ENCODE results near the gene VPS8.

GRCh38 chr3:184884359-184885017 is 72.5 kb downstream of the VPS8 start:
- TF ChIP-seq CTCF (conservative IDR thresholded peaks at IDR 0.05 in 1 of 2, IDR thresholded peaks at IDR 0.05 in 1 of 2; ENCODE audit: low read depth in 1 of 2, low read length in 2 of 2) (no peak), EZH2 (IDR thresholded peaks at IDR 0.05; ENCODE audit: low read length, missing control alignments) (no peak)
